Peyer's patch (tissue), 4 donors: ENCODE measurements around the gene NKTR.

Experiments
- POLR2A ChIP-seq, 2 donors: fragments of 450-650 bp; IDR thresholded peaks; one replicate each; pipeline ENCODE4 v1.5.1; 2017; ENCODE audit warnings: antibody characterized with exemption in 2 of 2, mild to moderate bottlenecking in 2 of 2, moderate library complexity in 2 of 2
- TF ChIP-seq, protein P1 (sequence below), 6 experiments: fragments of 450-650 bp in 4 of 6; fragments of 200-600 bp in 2 of 6; sonication (generic) in 1 of 6; IDR thresholded peaks; one replicate each; pipeline ENCODE4 v1.5.1; 2017 to 2019; ENCODE audit warnings: antibody characterized with exemption in 6 of 6, mild to moderate bottlenecking in 3 of 6, moderate library complexity in 1 of 6

DNA sequence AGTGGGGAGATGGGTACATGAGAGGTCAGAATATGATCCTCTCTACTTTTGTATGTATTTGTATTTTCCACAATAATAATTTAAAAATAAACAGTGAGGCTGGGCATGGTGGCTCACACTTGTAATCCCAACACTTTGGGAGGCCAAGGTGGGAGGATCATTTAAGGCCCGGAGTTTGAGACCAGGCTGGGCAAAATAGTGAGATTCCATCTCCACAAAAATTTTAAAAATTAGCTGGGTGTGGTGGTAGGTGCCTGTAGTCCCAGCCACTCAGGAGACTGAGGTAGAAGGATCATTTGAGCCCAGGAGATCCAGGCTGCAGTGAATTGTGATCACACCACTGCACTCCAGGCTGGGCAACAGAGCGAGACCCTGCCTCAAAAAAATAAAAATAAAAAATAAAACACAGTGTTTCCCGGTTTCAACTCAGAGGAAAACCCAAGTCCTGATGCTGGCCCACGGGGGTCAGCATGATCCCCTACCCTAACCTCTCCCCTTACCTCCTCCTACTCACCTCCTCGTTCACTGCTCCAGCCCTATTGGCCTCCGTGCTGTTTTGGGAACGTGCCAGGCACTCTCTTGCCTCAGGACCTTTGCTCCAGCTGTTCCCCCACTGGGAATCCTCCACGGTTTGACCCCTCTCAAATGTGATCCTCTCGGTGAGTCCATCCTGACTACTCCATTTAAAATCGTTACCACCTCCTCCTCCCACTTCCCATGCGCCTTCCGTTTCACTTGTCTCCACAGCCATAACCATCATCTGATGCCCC is 82.0 kb downstream of the NKTR start:
- TF ChIP-seq, protein P1, sequence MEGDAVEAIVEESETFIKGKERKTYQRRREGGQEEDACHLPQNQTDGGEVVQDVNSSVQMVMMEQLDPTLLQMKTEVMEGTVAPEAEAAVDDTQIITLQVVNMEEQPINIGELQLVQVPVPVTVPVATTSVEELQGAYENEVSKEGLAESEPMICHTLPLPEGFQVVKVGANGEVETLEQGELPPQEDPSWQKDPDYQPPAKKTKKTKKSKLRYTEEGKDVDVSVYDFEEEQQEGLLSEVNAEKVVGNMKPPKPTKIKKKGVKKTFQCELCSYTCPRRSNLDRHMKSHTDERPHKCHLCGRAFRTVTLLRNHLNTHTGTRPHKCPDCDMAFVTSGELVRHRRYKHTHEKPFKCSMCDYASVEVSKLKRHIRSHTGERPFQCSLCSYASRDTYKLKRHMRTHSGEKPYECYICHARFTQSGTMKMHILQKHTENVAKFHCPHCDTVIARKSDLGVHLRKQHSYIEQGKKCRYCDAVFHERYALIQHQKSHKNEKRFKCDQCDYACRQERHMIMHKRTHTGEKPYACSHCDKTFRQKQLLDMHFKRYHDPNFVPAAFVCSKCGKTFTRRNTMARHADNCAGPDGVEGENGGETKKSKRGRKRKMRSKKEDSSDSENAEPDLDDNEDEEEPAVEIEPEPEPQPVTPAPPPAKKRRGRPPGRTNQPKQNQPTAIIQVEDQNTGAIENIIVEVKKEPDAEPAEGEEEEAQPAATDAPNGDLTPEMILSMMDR (IDR thresholded peaks at IDR 0.05): no peak
- no peak for TF ChIP-seq POLR2A (IDR thresholded peaks at IDR 0.05)
